OCI-LY3 (cell line): Measurements from ENCODE around the gene ANKRD27.
A peak's percentile ranks its signal among the peaks of the same experiment; 100 is the strongest.
"Not testable (repeated sequence)": the region's sequence is repeated elsewhere in the genome, so short reads cannot be mapped to it uniquely, and the experiment has no call there.

Experiments used
- H2AFZ ChIP-seq: fragments of 200-600, 300-600 bp; shearing (Covaris generic); 2 replicates; pipeline ENCODE4 v1.6.0; 2014; ENCODE audit warnings: antibody characterized with exemption, low read depth, low read length
- H3K27ac ChIP-seq: fragments of 200-600, 300-600 bp; sonication (generic); 2 replicates; pipeline ENCODE4 v1.5.1; 2014; ENCODE audit warnings: mild to moderate bottlenecking, low read length, moderate library complexity, mixed read lengths
- H3K27me3 ChIP-seq: fragments of 200-600, 300-600 bp; sonication (generic); 2 replicates; pipeline ENCODE4 v1.6.1; 2014; ENCODE audit warnings: low read depth, low read length, mixed read lengths
- H3K36me3 ChIP-seq: fragments of 200-600, 300-600 bp; sonication (generic); replicated peaks from 2 replicates; pipeline ENCODE3; 2014; ENCODE audit warnings: low read depth, low read length, mixed read lengths
- H3K4me1 ChIP-seq: fragments of 300-600, 200-600 bp; sonication (generic); 2 replicates; pipeline ENCODE4 v1.6.1; 2014; ENCODE audit warnings: low read length, mixed read lengths
- H3K4me2 ChIP-seq: fragments of 200-600, 300-600 bp; sonication (generic); 2 replicates; pipeline ENCODE4 v1.6.1; 2014; ENCODE audit warnings: low read length, mixed read lengths
- H3K4me3 ChIP-seq: fragments of 300-600, 200-600 bp; sonication (generic); 2 replicates; pipeline ENCODE4 v1.5.1; 2014; ENCODE audit warnings: antibody characterized with exemption, mild to moderate bottlenecking, low read length, moderate library complexity
- H3K79me2 ChIP-seq: fragments of 300-600, 200-600 bp; shearing (Covaris generic); 2 replicates; pipeline ENCODE4 v1.6.1; 2014; ENCODE audit warnings: mild to moderate bottlenecking, low read length, mixed read lengths
- H3K9ac ChIP-seq: fragments of 300-600, 200-600 bp; shearing (Covaris generic); 2 replicates; pipeline ENCODE4 v1.6.0; 2014; ENCODE audit warnings: mild to moderate bottlenecking, low read length, moderate library complexity
- H3K9me3 ChIP-seq: fragments of 200-600, 300-600 bp; shearing (Covaris generic); 2 replicates; pipeline ENCODE4 v1.6.1; 2014; ENCODE audit warnings: low read length, mixed read lengths; ENCODE audit not compliant: insufficient read depth
- H4K20me1 ChIP-seq: fragments of 200-600, 300-600 bp; sonication (generic); 2 replicates; pipeline ENCODE4 v1.6.1; 2016; ENCODE audit warnings: low read length, mixed read lengths; ENCODE audit not compliant: insufficient read depth
- CTCF ChIP-seq: fragments of 200-600, 300-600 bp; sonication (generic); IDR thresholded peaks from 2 replicates; pipeline ENCODE4 v1.5.1; 2014; ENCODE audit warnings: antibody characterized with exemption, low read length, low read depth
- EZH2phosphoT487 ChIP-seq: fragments of 200-600 bp; shearing (Covaris generic); IDR thresholded peaks from 2 replicates; pipeline ENCODE4 v1.6.1; 2018; ENCODE audit warnings: antibody characterized with exemption, mixed run types, low read depth

The ANKRD27 gene

DNA sequence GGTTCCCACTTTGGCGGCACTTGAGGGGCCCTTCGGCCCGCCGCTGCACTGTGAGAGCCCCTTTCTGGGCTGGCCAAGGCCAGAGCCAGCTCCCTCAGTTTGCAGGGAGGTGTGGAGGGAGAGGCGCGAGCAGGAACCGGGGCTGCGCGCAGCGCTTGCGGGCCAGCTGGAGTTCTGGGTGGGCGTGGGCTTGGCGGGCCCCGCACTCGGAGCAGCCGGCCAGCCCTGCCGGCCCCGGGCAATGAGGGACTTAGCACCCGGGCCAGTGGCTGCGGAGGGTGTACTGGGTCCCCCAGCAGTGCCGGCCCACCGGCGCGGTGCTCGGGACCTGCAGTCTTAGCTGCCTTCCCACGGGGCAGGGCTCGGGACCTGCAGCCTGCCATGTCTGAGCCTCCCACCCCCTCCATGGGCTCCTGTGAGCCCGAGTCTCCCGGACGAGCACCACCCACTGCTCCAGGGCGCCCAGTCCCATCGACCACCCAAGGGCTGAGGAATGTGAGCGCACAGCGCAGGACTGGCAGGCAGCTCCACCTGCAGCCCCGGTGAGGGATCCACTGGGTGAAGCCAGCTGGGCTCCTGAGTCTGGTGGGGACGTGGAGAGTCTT, 103.4 kb downstream of the ANKRD27 start:
- not testable (repeated sequence) for H2AFZ ChIP-seq, H3K4me1 ChIP-seq, H3K27me3 ChIP-seq, H3K9ac ChIP-seq, H4K20me1 ChIP-seq, H3K9me3 ChIP-seq, H3K27ac ChIP-seq, H3K4me3 ChIP-seq, H3K36me3 ChIP-seq, H3K4me2 ChIP-seq, H3K79me2 ChIP-seq

DNA sequence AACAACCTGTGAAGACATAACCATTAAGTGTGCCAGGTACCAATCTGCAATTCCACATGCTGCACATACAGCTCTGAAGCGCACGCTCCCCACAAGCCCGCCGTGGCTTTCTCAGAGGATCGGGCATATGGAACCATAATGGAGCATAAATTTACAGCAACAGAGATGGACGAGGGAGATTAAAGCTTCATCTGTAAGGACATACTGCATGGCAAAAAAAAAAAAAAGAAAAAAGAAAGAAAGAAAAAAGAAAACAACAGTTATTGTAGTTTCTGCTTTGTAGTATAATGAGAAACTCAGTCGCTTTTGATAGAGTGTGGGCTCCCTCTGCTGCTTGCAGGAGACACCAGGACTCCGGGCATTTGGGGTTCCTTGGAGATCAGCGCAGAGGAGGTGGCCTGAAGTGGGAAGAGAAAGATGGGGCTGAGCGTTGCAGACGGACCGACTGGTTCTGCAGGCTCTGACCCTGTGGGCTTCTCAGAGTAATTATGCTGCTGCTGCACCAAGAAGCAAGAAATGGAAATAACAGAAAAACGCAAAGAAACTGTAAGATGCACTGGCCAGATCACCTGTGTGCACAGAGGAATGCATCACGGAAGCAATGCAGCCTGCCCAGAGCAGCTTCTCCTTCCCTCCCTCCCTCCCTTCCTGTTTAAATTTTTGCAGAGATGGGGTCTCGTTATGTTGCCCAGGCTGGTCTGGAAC, 104.7 kb downstream of the ANKRD27 start:
- Histone ChIP-seq H3K4me1 (no peaks in the 10 kb centered on the region), H3K9ac (no peak overlapping the region), H3K4me3 (no peak overlapping the region), H2AFZ (no peak overlapping the region), H4K20me1 (no peaks in the 10 kb centered on the region), H3K36me3 (no peaks in the 10 kb centered on the region), H3K79me2 (no peaks in the 10 kb centered on the region), H3K9me3 (no peaks in the 10 kb centered on the region), H3K27ac (no peak overlapping the region), H3K4me2 (no peak overlapping the region), H3K27me3 (no peaks in the 10 kb centered on the region; the same call in 1 of the 2 replicates)
- TF ChIP-seq EZH2phosphoT487: no peak
- TF ChIP-seq CTCF: peak; percentile 72

GRCh38 chr19:32567486-32567885, 107.5 kb downstream of the ANKRD27 start:
- Histone ChIP-seq H3K4me2 (no peak overlapping the region), H2AFZ (no peak overlapping the region), H3K36me3 (no peaks in the 10 kb centered on the region), H3K4me3 (no peak overlapping the region), H3K9me3 (no peaks in the 10 kb centered on the region), H3K9ac (no peak overlapping the region), H3K27me3 (no peaks in the 10 kb centered on the region), H3K27ac (no peak overlapping the region), H3K4me1 (no peaks in the 10 kb centered on the region), H3K79me2 (no peaks in the 10 kb centered on the region), H4K20me1 (no peaks in the 10 kb centered on the region)
- TF ChIP-seq EZH2phosphoT487 (no peak), CTCF (no peak)

DNA sequence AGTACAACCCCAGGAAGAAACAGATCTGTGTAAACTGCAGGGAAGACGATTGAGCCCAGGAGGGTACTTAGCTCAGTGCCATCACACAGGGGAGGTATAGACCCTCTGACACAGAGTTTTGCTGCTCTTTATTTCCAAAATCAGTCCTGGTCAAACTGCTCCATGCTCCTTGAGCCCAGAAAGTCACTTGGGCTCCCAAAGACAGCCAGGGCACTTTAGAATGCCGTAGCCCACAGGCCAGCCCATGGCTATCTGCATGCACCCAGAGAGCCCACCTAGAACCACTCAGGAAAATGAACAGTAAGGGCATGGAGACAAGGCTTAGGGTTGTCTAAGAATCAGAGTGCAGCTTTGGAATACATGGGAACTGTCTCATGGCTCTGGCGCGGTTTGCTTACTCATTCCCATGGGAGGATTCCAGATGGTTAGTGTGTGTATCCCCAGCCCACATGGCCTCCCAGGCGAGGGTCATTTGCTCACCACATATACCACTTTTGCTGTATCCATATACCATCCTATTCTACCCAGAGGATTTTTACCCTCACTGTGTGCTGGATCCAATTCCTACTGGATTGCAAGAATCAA, 108.6 kb downstream of the ANKRD27 start:
- H3K27me3 ChIP-seq: no peaks in the 10 kb centered on the region
- no peak overlapping the region for H2AFZ ChIP-seq
- no peaks in the 10 kb centered on the region for H3K4me1 ChIP-seq
- no peaks in the 10 kb centered on the region for H3K36me3 ChIP-seq
- no peaks in the 10 kb centered on the region for H3K79me2 ChIP-seq
- no peak for TF ChIP-seq CTCF
- H3K9ac ChIP-seq: no peak overlapping the region
- H3K9me3 ChIP-seq: no peaks in the 10 kb centered on the region
- no peak overlapping the region for H3K27ac ChIP-seq
- H3K4me3 ChIP-seq: no peak overlapping the region
- H3K4me2 ChIP-seq: no peak overlapping the region
- no peaks in the 10 kb centered on the region for H4K20me1 ChIP-seq
